ENCODE results near the gene ONECUT3. TPM values are rescaled to one million over a fixed set of nuclear protein-coding genes. Genes with fewer than 3 reads are reported as not detected.

The ONECUT3 gene
- total and polyA plus RNA-seq, 10 of the 15 experiments (the other 5 are each of a cell fraction or from before 2014, with no cell fraction given) = not detected

- TF ChIP-seq HDGF (IDR thresholded peaks at IDR 0.05) (no peak), ELK1 (IDR thresholded peaks at IDR 0.05; ENCODE audit: low read depth, low read length) (no peak), SUZ12 (IDR thresholded peaks at IDR 0.05; ENCODE audit: unreplicated experiment) (no peak), MYC (IDR thresholded peaks at IDR 0.05; ENCODE audit: insufficient read depth, insufficient read length, insufficient replicate concordance, low read length, severe bottlenecking) (no peak)
- TF ChIP-seq, protein P1, sequence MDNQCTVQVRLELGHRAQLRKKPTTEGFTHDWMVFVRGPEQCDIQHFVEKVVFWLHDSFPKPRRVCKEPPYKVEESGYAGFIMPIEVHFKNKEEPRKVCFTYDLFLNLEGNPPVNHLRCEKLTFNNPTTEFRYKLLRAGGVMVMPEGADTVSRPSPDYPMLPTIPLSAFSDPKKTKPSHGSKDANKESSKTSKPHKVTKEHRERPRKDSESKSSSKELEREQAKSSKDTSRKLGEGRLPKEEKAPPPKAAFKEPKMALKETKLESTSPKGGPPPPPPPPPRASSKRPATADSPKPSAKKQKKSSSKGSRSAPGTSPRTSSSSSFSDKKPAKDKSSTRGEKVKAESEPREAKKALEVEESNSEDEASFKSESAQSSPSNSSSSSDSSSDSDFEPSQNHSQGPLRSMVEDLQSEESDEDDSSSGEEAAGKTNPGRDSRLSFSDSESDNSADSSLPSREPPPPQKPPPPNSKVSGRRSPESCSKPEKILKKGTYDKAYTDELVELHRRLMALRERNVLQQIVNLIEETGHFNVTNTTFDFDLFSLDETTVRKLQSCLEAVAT (IDR thresholded peaks at IDR 0.05) = no peak
These were observed 8.4 kb downstream of the ONECUT3 start (continued) for GRCh38 chr19:1761528-1762242.

- CTCF ChIA-PET = no interaction called here
- Histone ChIP-seq H3K4me1 (ENCODE audit: control insufficient read depth, insufficient read depth, low read length) (no peaks in the 10 kb centered on the region), H4K20me1 (ENCODE audit: control insufficient read depth, insufficient read depth) (no peaks in the 10 kb centered on the region), H3K79me2 (ENCODE audit: control insufficient read depth, insufficient read depth, low read length) (no peaks in the 10 kb centered on the region), H3K9ac (ENCODE audit: control insufficient read depth, insufficient read depth, low read length) (no peak overlapping the region), H3K36me3 (ENCODE audit: control insufficient read depth in 2 of 2, insufficient read depth in 2 of 2, low read length in 1 of 2) (no peaks in the 10 kb centered on the region), H3K9me3 (replicated peaks; ENCODE audit: control insufficient read depth, insufficient read depth, low read length) (no peaks in the 10 kb centered on the region), H3K4me2 (ENCODE audit: control insufficient read depth, insufficient read depth) (no peak overlapping the region), H2AFZ (ENCODE audit: control insufficient read depth, low read depth, low read length) (no peak overlapping the region), H3K27me3 (replicated peaks in 1 of 2; ENCODE audit: control insufficient read depth in 2 of 2, insufficient read depth in 2 of 2, low read length in 1 of 2) (peaks cover 19% of the 10 kb centered on the region in 2 experiments; a peak in 3 of 4 replicates), H3K27ac (ENCODE audit: control insufficient read depth, insufficient read depth) (no peak overlapping the region), H3K4me3 (no peak overlapping the region)
- POLR2A ChIA-PET = no interaction called here
- RAD21 ChIA-PET (ENCODE audit: unreplicated experiment) = no interaction called here
- ATAC-seq (no peak), DNase-seq (ENCODE audit: low read depth, low spot score) (no peak), FAIRE-seq (no peak)
- 16% methylated on average over 47 of the region's 56 CpGs for WGBS (ENCODE audit: insufficient coverage, insufficient replicate concordance, low lambda C conversion rate, missing lambda C conversion rate)
- intact Hi-C loops (cut with micrococcal nuclease; ENCODE audit: unreplicated experiment) (no loop called here), in situ Hi-C loops (cut with MboI) (loop anchor here (10.0 kb wide), 1 partner anchor 218 kb away; no protein-coding TSS in a partner anchor)
- TF ChIP-seq HDAC6 (IDR thresholded peaks at IDR 0.05; ENCODE audit: unreplicated experiment) (peak; percentile 62), TBL1XR1 (IDR thresholded peaks at IDR 0.05; ENCODE audit: low read depth, low read length) (no peak)
- SMC1A ChIA-PET (ENCODE audit: uncharacterized antibody, unreplicated experiment) = interaction anchor here (1.0 kb wide), 1 partner anchor 216 kb away, joined by 3 read pairs; no protein-coding TSS in a partner anchor
- BruUV-seq (replicated peaks) = no TSS peak
These were observed 9.2 kb downstream of the ONECUT3 start for GRCh38 chr19:1762243-1763117.
